Measurements from ENCODE around the gene PDC. TPM values are rescaled to one million over a fixed set of nuclear protein-coding genes. Genes with fewer than 3 reads are reported as not detected.

Gene PDC
- total RNA-seq = not detected in 3 replicates

- H3K27ac Mint-ChIP-seq = no peak within 1 kb of the TSS
- TF ChIP-seq CTCF (IDR thresholded peaks at IDR 0.05; ENCODE audit: unreplicated experiment) = no peak
- no peak within 1 kb of the TSS for H3K4me3 Mint-ChIP-seq
- no peaks in the 10 kb centered on the region for H3K36me3 Mint-ChIP-seq
- no peaks in the 10 kb centered on the region for H3K4me1 Mint-ChIP-seq
- DNase-seq (ENCODE audit: low spot score in 2 of 2, unreplicated experiment in 2 of 2) = no peak
- peaks cover 6% of the 10 kb centered on the region for H3K9me3 Mint-ChIP-seq
- H3K27me3 Mint-ChIP-seq (ENCODE audit: low read depth) = peaks cover 1% of the 10 kb centered on the region
These were observed at the start of gene PDC for GRCh38 chr1:186461014-186461413. PDC (minus strand) TSS chr1:186461114; CDS start chr1:186449459, 11,655 bp downstream.

DNA sequence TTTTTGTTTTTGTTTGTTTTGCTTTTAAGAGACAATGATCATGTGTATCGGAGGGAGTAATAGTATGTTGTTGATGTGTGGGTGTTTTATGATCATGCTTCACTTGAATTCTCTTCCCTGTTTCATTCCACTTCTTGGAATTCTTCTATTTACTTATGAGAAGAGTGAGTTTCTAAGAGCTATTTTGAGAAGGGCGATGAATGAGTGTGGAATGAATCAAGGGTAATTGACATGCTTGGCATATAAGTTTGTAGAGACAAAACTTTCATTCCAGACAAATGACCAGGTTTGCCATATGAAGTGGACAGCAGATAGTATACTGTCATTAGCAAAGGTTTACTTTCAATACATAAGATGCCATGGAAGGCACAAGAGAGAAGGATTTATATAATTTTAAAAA lies 42.3 kb upstream of the PDC start:
- H3K27ac Mint-ChIP-seq = no peak overlapping the region
- H3K9me3 Mint-ChIP-seq = peaks cover 40% of the 10 kb centered on the region
- no peaks in the 10 kb centered on the region for H3K27me3 Mint-ChIP-seq (ENCODE audit: low read depth)
- no peak overlapping the region for H3K4me3 Mint-ChIP-seq
- no peak for TF ChIP-seq CTCF (IDR thresholded peaks at IDR 0.05; ENCODE audit: unreplicated experiment)
- no peak for DNase-seq (ENCODE audit: low spot score in 2 of 2, unreplicated experiment in 2 of 2)
- peaks cover 11% of the 10 kb centered on the region for H3K36me3 Mint-ChIP-seq
- peaks cover 11% of the 10 kb centered on the region for H3K4me1 Mint-ChIP-seq

GRCh38 chr1:186502087-186502486 lies 41.2 kb upstream of the PDC start:
- Mint-ChIP-seq H3K4me1 (peaks cover 11% of the 10 kb centered on the region), H3K36me3 (peaks cover 11% of the 10 kb centered on the region), H3K27me3 (ENCODE audit: low read depth) (no peaks in the 10 kb centered on the region), H3K27ac (no peak overlapping the region), H3K9me3 (peaks cover 33% of the 10 kb centered on the region), H3K4me3 (no peak overlapping the region)
- no peak for TF ChIP-seq CTCF (IDR thresholded peaks at IDR 0.05; ENCODE audit: unreplicated experiment)
- no peak for DNase-seq (ENCODE audit: low spot score in 2 of 2, unreplicated experiment in 2 of 2)

DNA sequence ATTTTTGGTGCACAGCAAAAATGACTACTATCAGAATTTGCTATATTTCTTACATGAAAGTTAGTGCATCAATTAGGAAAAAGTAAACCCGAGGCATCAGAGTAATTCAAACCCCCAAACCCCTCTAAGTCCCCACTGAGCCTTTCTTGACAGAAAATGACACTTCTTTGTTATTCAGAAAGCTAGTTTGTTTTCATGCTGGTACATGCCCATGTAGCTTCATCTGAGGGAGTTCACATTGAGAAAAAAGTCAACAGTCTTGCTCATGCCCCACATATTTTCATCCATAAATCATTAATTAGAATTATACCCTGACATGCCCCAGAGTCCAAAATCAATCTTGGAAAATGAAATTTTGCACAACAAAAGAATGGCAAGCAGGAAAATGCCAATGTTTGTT lies 39.9 kb upstream of the PDC start:
- H3K36me3 Mint-ChIP-seq = peaks cover 5% of the 10 kb centered on the region
- no peak for TF ChIP-seq CTCF (IDR thresholded peaks at IDR 0.05; ENCODE audit: unreplicated experiment)
- H3K27ac Mint-ChIP-seq = no peak overlapping the region
- H3K9me3 Mint-ChIP-seq = peaks cover 24% of the 10 kb centered on the region
- no peak for DNase-seq (ENCODE audit: low spot score in 2 of 2, unreplicated experiment in 2 of 2)
- no peak overlapping the region for H3K4me3 Mint-ChIP-seq
- no peaks in the 10 kb centered on the region for H3K27me3 Mint-ChIP-seq (ENCODE audit: low read depth)
- H3K4me1 Mint-ChIP-seq = peaks cover 11% of the 10 kb centered on the region

- Mint-ChIP-seq H3K9me3 (peaks cover 14% of the 10 kb centered on the region), H3K27ac (peak overlapping the region; percentile 58), H3K4me3 (no peak overlapping the region), H3K4me1 (peaks cover 11% of the 10 kb centered on the region), H3K27me3 (ENCODE audit: low read depth) (no peaks in the 10 kb centered on the region), H3K36me3 (no peaks in the 10 kb centered on the region)
- DNase-seq (ENCODE audit: low spot score in 2 of 2, unreplicated experiment in 2 of 2) = no peak
- TF ChIP-seq CTCF (IDR thresholded peaks at IDR 0.05; ENCODE audit: unreplicated experiment) = no peak
These were observed 38.7 kb upstream of the PDC start for GRCh38 chr1:186499571-186499970.
